CD14-positive monocyte (primary cell): ENCODE results near the gene CYSTM1. TPM values are rescaled to one million over a fixed set of nuclear protein-coding genes. Genes with fewer than 3 reads are reported as not detected.

Source experiments
- DNase-seq, 3 donors: peaks; one replicate each; pipeline ENCODE4 v3.0.0-alpha.2; 2011 to 2022
- H2AFZ ChIP-seq: 2 replicates; pipeline ENCODE4 v1.6.0; 2012; ENCODE audit warnings: mild to moderate bottlenecking, low read depth, low read length, inconsistent platforms; ENCODE audit not compliant: insufficient read depth, poor library complexity, severe bottlenecking
- H3K27ac ChIP-seq, 2 donors: 1 replicate in 1 of 2; 2 replicates in 1 of 2; pipeline ENCODE4 v1.5.1; 2012 to 2013; ENCODE audit warnings: low read length in 2 of 2, control low read depth in 1 of 2, inconsistent platforms in 1 of 2, low read depth in 1 of 2, mild to moderate bottlenecking in 1 of 2
- H3K27me3 ChIP-seq, 2 donors: one replicate each; pipeline versions ENCODE4 v1.6.0 to v1.6.1; 2011 to 2013; ENCODE audit warnings: low read length in 2 of 2; ENCODE audit not compliant: control insufficient read depth in 2 of 2, insufficient read depth in 2 of 2
- H3K36me3 ChIP-seq, 2 donors: replicated peaks in 1 of 2; 1 replicate in 1 of 2; 2 replicates in 1 of 2; pipeline versions ENCODE4 v1.5.1 to v1.6.1; 2012 to 2013; ENCODE audit warnings: low read length in 2 of 2, control low read depth in 1 of 2, inconsistent platforms in 1 of 2, mild to moderate bottlenecking in 1 of 2; ENCODE audit not compliant: insufficient read depth in 2 of 2, control insufficient read depth in 1 of 2
- H3K4me1 ChIP-seq, 2 donors: 1 replicate in 1 of 2; 2 replicates in 1 of 2; pipeline versions ENCODE4 v1.5.1 to v1.6.1; 2012 to 2013; ENCODE audit warnings: low read length in 2 of 2, control low read depth in 1 of 2, inconsistent platforms in 1 of 2, mild to moderate bottlenecking in 1 of 2, moderate library complexity in 1 of 2; ENCODE audit not compliant: insufficient read depth in 2 of 2, control insufficient read depth in 1 of 2
- H3K4me2 ChIP-seq: replicated peaks from 2 replicates; pipeline ENCODE3; 2012; ENCODE audit warnings: low read length, moderate library complexity, mild to moderate bottlenecking; ENCODE audit not compliant: poor library complexity, severe bottlenecking; ENCODE audit errors: extremely low read depth
- H3K4me3 ChIP-seq, 3 experiments: fragments of 200-600 bp in 1 of 3; sonication (generic) in 1 of 3; replicated peaks in 1 of 3; 1 replicate in 2 of 3; 2 replicates in 1 of 3; pipeline ENCODE4 v1.5.1; 2011 to 2013; ENCODE audit warnings: low read length in 3 of 3, mild to moderate bottlenecking in 3 of 3, control low read depth in 2 of 3, low read depth in 2 of 3, inconsistent platforms in 1 of 3, moderate library complexity in 1 of 3
- H3K79me2 ChIP-seq: 2 replicates; pipeline ENCODE4 v1.6.0; 2012; ENCODE audit warnings: mild to moderate bottlenecking, control low read depth, inconsistent platforms, low read length, moderate library complexity; ENCODE audit not compliant: insufficient read depth
- H3K9ac ChIP-seq: 2 replicates; pipeline ENCODE4 v1.6.0; 2017; ENCODE audit warnings: low read length, mild to moderate bottlenecking; ENCODE audit not compliant: insufficient read depth, poor library complexity, severe bottlenecking
- H3K9me3 ChIP-seq, 2 donors: replicated peaks in 1 of 2; 1 replicate in 1 of 2; 2 replicates in 1 of 2; pipeline versions ENCODE4 v1.5.1 to v1.6.1; 2012 to 2013; ENCODE audit warnings: low read length in 2 of 2, control low read depth in 1 of 2; ENCODE audit not compliant: control insufficient read depth in 1 of 2, insufficient read depth in 1 of 2
- H4K20me1 ChIP-seq: 2 replicates; pipeline ENCODE4 v1.6.0; 2012; ENCODE audit warnings: mild to moderate bottlenecking, low read length, control low read depth, moderate library complexity; ENCODE audit not compliant: insufficient read depth
- H3K27ac Mint-ChIP-seq, 7 donors: one replicate each; pipeline ENCODE4 v1.8.0; 2020; ENCODE audit warnings: mild to moderate bottlenecking in 7 of 7, mixed read lengths in 7 of 7, moderate library complexity in 6 of 7, inconsistent platforms in 2 of 7
- H3K27me3 Mint-ChIP-seq, 3 donors: one replicate each; pipeline ENCODE4 v1.8.0; 2021 to 2022; ENCODE audit warnings: low read depth in 3 of 3, mild to moderate bottlenecking in 3 of 3, mixed read lengths in 3 of 3, moderate library complexity in 3 of 3, inconsistent platforms in 1 of 3
- H3K36me3 Mint-ChIP-seq, 2 donors: one replicate each; pipeline ENCODE4 v1.8.0; 2020; ENCODE audit warnings: mixed read lengths in 2 of 2, inconsistent platforms in 1 of 2, mild to moderate bottlenecking in 1 of 2
- H3K4me1 Mint-ChIP-seq: one replicate; pipeline ENCODE4 v1.8.0; 2020; ENCODE audit warnings: mild to moderate bottlenecking, mixed read lengths
- H3K4me3 Mint-ChIP-seq, 2 donors: one replicate each; pipeline ENCODE4 v1.8.0; 2020; ENCODE audit warnings: mild to moderate bottlenecking in 2 of 2, mixed read lengths in 2 of 2, moderate library complexity in 1 of 2
- H3K9me3 Mint-ChIP-seq, 7 donors: one replicate each; pipeline ENCODE4 v1.8.0; 2020 to 2022; ENCODE audit warnings: mixed read lengths in 7 of 7, mild to moderate bottlenecking in 6 of 7, moderate library complexity in 6 of 7, inconsistent platforms in 2 of 7
- WGBS: methylation state at CpG from one replicate; pipeline ENCODE4 v1.1.5; 2013; ENCODE audit warnings: missing lambda C conversion rate; ENCODE audit not compliant: insufficient coverage; 5-methylcytosine and 5-hydroxymethylcytosine counted together
- intact Hi-C, 2 donors: fragments of 100-400 bp; cut with micrococcal nuclease; formaldehyde crosslinking; loops; one replicate each; pipeline versions ENCODE4 v1.15.0 to v1.15.1; 2023
- polyA plus RNA-seq, 3 donors: library from polyadenylated mRNA; depleted of rRNA in 1 of 3; unstranded in 2 of 3; stranded (reverse) in 1 of 3; fragments of 300-500 nt in 2 of 3; fragments of >200 nt in 1 of 3; fragmentation: Illumina TruSeq in 2 of 3; gene quantifications; 1 replicate in 2 of 3; 2 replicates in 1 of 3; pipeline ENCODE4 v1.2.3, GENCODE V29; 2012 to 2021
- TF ChIP-seq, protein P1 (sequence below): fragments of 200-600 bp; IDR thresholded peaks from one replicate; pipeline ENCODE4 v1.8.0; 2022; ENCODE audit warnings: antibody characterized with exemption, mild to moderate bottlenecking

The CYSTM1 gene
- polyA plus RNA-seq, 3 donors = 14.0 to 40.0 (median 36.7) TPM

DNA sequence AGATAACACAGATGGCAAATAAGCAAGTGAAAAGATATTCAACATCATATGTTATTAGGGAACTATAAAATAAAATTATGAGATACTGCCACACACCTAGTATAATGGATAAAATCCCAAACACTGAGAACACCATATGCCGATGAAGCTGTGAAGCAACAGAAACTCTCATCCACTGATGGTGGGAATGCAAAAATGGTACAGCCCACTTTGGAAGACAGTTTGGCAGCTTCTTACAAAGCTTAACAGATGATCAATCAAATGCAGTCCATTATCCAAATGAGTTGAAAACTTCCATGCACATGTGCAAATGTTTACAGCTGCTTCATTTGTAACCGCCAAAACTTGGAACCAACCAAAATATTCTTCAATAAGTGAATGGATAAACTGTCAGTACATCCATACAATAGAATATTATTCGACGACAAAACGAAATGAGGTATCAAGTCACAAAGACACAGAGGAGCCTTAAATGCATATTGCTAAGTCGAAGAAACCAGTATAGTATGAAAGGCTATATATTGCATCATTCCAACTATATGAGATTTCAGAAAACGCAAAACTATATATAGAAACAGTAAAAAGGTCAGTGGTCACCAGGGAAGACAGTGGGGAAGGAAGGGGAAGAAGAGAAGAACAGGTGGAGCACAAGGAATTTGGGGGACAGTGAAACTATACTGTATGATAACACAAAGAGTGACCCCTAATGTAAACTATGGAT lies 113.0 kb downstream of the CYSTM1 start:
- WGBS = no CpG with 5 or more reads among the region's 7 CpGs
- no peak overlapping the region for H3K4me3 ChIP-seq

GRCh38 chr5:140292212-140293036 lies 117.4 kb downstream of the CYSTM1 start:
- H3K27ac Mint-ChIP-seq = peak overlapping the region in 1 of 7 donors; percentile 28
- DNase-seq = no peak
- Histone ChIP-seq H3K36me3 (peaks cover 3 to 20% of the 10 kb centered on the region in 2 donors), H3K27ac (no peak overlapping the region), H3K9ac (no peak overlapping the region), H3K79me2 (peaks cover 100% of the 10 kb centered on the region), H3K27me3 (no peaks in the 10 kb centered on the region), H2AFZ (no peak overlapping the region), H3K4me1 (peaks cover 11 to 23% of the 10 kb centered on the region in 2 donors), H3K9me3 (no peaks in the 10 kb centered on the region), H3K4me3 (no peak overlapping the region), H3K4me2 (no peak overlapping the region), H4K20me1 (no peaks in the 10 kb centered on the region)
- intact Hi-C loops = no loop called here
- H3K27me3 Mint-ChIP-seq = no peaks in the 10 kb centered on the region
- no peak overlapping the region for H3K4me3 Mint-ChIP-seq
- H3K36me3 Mint-ChIP-seq = peaks cover 12 to 25% of the 10 kb centered on the region in 2 donors
- peaks cover 33% of the 10 kb centered on the region for H3K4me1 Mint-ChIP-seq
- H3K9me3 Mint-ChIP-seq = no peaks in the 10 kb centered on the region
- TF ChIP-seq, protein P1, sequence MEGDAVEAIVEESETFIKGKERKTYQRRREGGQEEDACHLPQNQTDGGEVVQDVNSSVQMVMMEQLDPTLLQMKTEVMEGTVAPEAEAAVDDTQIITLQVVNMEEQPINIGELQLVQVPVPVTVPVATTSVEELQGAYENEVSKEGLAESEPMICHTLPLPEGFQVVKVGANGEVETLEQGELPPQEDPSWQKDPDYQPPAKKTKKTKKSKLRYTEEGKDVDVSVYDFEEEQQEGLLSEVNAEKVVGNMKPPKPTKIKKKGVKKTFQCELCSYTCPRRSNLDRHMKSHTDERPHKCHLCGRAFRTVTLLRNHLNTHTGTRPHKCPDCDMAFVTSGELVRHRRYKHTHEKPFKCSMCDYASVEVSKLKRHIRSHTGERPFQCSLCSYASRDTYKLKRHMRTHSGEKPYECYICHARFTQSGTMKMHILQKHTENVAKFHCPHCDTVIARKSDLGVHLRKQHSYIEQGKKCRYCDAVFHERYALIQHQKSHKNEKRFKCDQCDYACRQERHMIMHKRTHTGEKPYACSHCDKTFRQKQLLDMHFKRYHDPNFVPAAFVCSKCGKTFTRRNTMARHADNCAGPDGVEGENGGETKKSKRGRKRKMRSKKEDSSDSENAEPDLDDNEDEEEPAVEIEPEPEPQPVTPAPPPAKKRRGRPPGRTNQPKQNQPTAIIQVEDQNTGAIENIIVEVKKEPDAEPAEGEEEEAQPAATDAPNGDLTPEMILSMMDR = no peak
- WGBS = no CpG with 5 or more reads among the region's 1 CpG

More for the DNA sequence above, 113.0 kb downstream of the CYSTM1 start:
- Histone ChIP-seq H2AFZ (no peak overlapping the region), H3K4me2 (no peak overlapping the region), H3K36me3 (peaks cover 0 to 13% of the 10 kb centered on the region in 2 donors), H3K27me3 (no peaks in the 10 kb centered on the region), H3K9ac (no peak overlapping the region), H3K27ac (no peak overlapping the region), H3K9me3 (no peaks in the 10 kb centered on the region), H3K4me1 (peaks cover 20 to 22% of the 10 kb centered on the region in 2 donors), H4K20me1 (no peaks in the 10 kb centered on the region), H3K79me2 (peaks cover 91% of the 10 kb centered on the region)
- Mint-ChIP-seq H3K4me1 (peaks cover 24% of the 10 kb centered on the region), H3K27ac (peak overlapping the region in 1 of 7 donors; percentile 19), H3K36me3 (peaks cover 7 to 15% of the 10 kb centered on the region in 2 donors), H3K9me3 (no peaks in the 10 kb centered on the region), H3K27me3 (no peaks in the 10 kb centered on the region), H3K4me3 (no peak overlapping the region)
- TF ChIP-seq, protein P1 = no peak
- no peak for DNase-seq
- intact Hi-C loops = loop anchor here in 1 of 2 donors (5.0 kb wide), 1 partner anchor 46 kb away; no protein-coding TSS in a partner anchor

Other genes starting within 250 kb of the CYSTM1 start
- gene NRG2, start 131.9 kb upstream of the CYSTM1 start, polyA plus RNA-seq = under 1 TPM in 1 of 3 donors, not detected in 2; 0.01 TPM
- 1 to 10 TPM; 1.1 to 1.6 (median 1.2) TPM for gene PURA, start 61.1 kb upstream of the CYSTM1 start, polyA plus RNA-seq
- gene IGIP, start 49.3 kb upstream of the CYSTM1 start, polyA plus RNA-seq = under 1 TPM in 2 of 3 donors, not detected in 1; 0.08 to 0.75 TPM
- 100 to 1,000 TPM in 1 of 3 donors, 10 to 100 TPM in 2; 44.7 to 105 (median 82.2) TPM for gene PFDN1, start 127.9 kb downstream of the CYSTM1 start, polyA plus RNA-seq
- 100 to 1,000 TPM in 1 of 3 donors, 10 to 100 TPM in 2; 25.2 to 548 (median 31.6) TPM for gene HBEGF, start 171.4 kb downstream of the CYSTM1 start, polyA plus RNA-seq
- gene SLC4A9, start 185.0 kb downstream of the CYSTM1 start, polyA plus RNA-seq = under 1 TPM in 1 of 3 donors, not detected in 2; 0.28 TPM
- 100 to 1,000 TPM in 1 of 3 donors, 10 to 100 TPM in 2; 29.0 to 110 (median 43.6) TPM for gene ANKHD1, start 226.6 kb downstream of the CYSTM1 start, polyA plus RNA-seq